ENCODE data around the gene TNKS2. TPM values are rescaled to one million over a fixed set of nuclear protein-coding genes. Genes with fewer than 3 reads are reported as not detected.
A peak's percentile ranks its signal among the peaks of the same experiment; 100 is the strongest.

Gene TNKS2
- total RNA-seq, 1 donor from 2014 or later: 53.4 TPM

DNA sequence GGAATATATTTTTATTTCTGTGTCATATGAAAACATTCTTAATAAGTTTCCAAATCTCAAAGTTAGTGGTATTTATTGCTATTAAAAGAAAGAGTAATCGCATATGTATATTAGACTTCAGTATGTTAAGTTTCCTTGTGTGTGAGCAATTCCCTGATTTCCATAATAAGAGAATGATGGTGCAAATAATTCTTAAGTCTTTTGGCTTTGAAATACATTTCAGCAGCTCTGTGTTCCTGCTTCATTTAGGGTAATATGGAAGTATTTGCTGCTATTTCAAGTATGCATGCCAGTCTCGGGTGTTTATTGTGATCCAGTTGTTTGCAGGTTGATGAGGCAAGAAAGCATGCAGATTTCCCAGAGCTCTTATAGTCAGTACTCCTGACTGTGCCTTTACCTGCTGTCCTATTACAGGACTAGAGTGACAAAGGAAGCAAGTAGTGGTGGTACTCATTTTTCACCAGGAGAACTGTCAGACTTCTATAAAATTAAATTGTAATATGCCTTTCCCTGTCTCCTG, 67.4 kb downstream of the TNKS2 start:
- no peaks in the 10 kb centered on the region for H3K27me3 ChIP-seq
- no peak overlapping the region for H2AFZ ChIP-seq (replicated peaks)
- H3K4me3 ChIP-seq: no peak overlapping the region
- no peaks in the 10 kb centered on the region for H3K27me3 Mint-ChIP-seq (ENCODE audit: insufficient read depth, low read depth)
- H3K4me1 ChIP-seq: no peaks in the 10 kb centered on the region
- peaks cover 35% of the 10 kb centered on the region for H3F3A ChIP-seq (ENCODE audit: low read depth)
- no peaks in the 10 kb centered on the region for H3K9me3 Mint-ChIP-seq
- no peak for DNase-seq (ENCODE audit: low spot score)
- H3K9ac ChIP-seq: no peak overlapping the region
- no peaks in the 10 kb centered on the region for H4K20me1 ChIP-seq (ENCODE audit: low read depth)
- H3K4me3 Mint-ChIP-seq: no peak overlapping the region
- TF ChIP-seq EZH2phosphoT487 (IDR thresholded peaks at IDR 0.05): no peak
- peaks cover 22% of the 10 kb centered on the region for H3K36me3 ChIP-seq
- peaks cover 12% of the 10 kb centered on the region for H3K4me1 Mint-ChIP-seq
- H3K27ac Mint-ChIP-seq: no peak overlapping the region
- H3K36me3 Mint-ChIP-seq: peaks cover 17% of the 10 kb centered on the region
- H3K27ac ChIP-seq: no peak overlapping the region
- H3K9me3 ChIP-seq (ENCODE audit: low read depth): no peaks in the 10 kb centered on the region
- H3K4me2 ChIP-seq: no peak overlapping the region
- no peaks in the 10 kb centered on the region for H3K79me2 ChIP-seq (ENCODE audit: low read depth)

DNA sequence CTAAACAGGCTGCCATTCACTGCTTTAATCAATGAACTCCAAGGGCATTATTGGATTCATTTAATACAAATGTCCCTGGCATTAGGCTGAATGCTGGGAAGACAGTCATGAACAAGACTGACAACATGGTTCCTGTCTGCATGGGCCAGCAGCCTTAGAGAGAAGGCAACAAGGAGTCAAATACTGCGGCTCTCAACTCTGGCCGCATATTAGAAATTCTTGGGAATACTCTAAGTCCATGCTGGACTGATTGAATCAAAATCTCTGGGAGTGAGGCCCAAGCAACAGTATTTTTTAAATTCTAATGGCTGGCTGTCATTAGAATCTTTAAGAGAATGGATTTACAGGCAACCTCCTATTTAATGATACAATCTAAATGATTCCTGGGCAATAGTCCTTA, 76.9 kb downstream of the TNKS2 start:
- Mint-ChIP-seq H3K36me3 (no peaks in the 10 kb centered on the region), H3K4me1 (peaks cover 20% of the 10 kb centered on the region), H3K9me3 (no peaks in the 10 kb centered on the region), H3K4me3 (no peak overlapping the region), H3K27me3 (ENCODE audit: insufficient read depth, low read depth) (peaks cover 6% of the 10 kb centered on the region), H3K27ac (no peak overlapping the region)
- TF ChIP-seq EZH2 (IDR thresholded peaks at IDR 0.05) (no peak), EZH2phosphoT487 (IDR thresholded peaks at IDR 0.05) (no peak)
- TF ChIP-seq, protein P1, sequence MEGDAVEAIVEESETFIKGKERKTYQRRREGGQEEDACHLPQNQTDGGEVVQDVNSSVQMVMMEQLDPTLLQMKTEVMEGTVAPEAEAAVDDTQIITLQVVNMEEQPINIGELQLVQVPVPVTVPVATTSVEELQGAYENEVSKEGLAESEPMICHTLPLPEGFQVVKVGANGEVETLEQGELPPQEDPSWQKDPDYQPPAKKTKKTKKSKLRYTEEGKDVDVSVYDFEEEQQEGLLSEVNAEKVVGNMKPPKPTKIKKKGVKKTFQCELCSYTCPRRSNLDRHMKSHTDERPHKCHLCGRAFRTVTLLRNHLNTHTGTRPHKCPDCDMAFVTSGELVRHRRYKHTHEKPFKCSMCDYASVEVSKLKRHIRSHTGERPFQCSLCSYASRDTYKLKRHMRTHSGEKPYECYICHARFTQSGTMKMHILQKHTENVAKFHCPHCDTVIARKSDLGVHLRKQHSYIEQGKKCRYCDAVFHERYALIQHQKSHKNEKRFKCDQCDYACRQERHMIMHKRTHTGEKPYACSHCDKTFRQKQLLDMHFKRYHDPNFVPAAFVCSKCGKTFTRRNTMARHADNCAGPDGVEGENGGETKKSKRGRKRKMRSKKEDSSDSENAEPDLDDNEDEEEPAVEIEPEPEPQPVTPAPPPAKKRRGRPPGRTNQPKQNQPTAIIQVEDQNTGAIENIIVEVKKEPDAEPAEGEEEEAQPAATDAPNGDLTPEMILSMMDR (IDR thresholded peaks at IDR 0.05): no peak
- peaks cover 7% of the 10 kb centered on the region for H4K20me1 ChIP-seq (ENCODE audit: low read depth)
- peaks cover 37% of the 10 kb centered on the region for H3F3A ChIP-seq (ENCODE audit: low read depth)
- no peak overlapping the region for H3K27ac ChIP-seq
- no peak overlapping the region for H3K9ac ChIP-seq
- H3K27me3 ChIP-seq: peaks cover 18% of the 10 kb centered on the region
- H2AFZ ChIP-seq (replicated peaks): no peak overlapping the region
- no peak overlapping the region for H3K4me3 ChIP-seq
- H3K4me2 ChIP-seq: no peak overlapping the region
- H3K4me1 ChIP-seq: peaks cover 21% of the 10 kb centered on the region
- no peaks in the 10 kb centered on the region for H3K79me2 ChIP-seq (ENCODE audit: low read depth)
- no peaks in the 10 kb centered on the region for H3K36me3 ChIP-seq
- DNase-seq (ENCODE audit: low spot score): no peak
- no peaks in the 10 kb centered on the region for H3K9me3 ChIP-seq (ENCODE audit: low read depth)

DNA sequence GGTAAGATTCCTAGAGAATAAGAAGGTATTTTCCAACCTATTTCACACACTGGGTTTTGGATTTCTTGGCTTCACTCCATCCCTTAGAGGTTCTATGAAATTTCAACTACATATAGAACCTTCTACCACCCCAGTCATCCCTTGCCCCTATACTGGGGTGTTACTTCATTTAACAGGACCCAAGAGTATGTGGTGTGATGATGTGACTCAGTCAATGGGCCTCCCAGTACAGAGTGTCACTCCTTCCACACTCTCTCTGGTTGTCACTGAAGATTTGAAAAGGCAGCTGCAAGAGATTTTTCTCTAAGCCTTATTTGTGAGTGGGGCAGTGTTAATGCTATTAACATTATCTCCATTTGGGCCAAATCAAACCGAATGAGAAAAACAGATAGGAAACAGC, 77.6 kb downstream of the TNKS2 start:
- Histone ChIP-seq H3K9me3 (ENCODE audit: low read depth) (no peaks in the 10 kb centered on the region), H3K79me2 (ENCODE audit: low read depth) (no peaks in the 10 kb centered on the region), H3F3A (ENCODE audit: low read depth) (peaks cover 44% of the 10 kb centered on the region), H3K36me3 (no peaks in the 10 kb centered on the region), H3K27me3 (peaks cover 19% of the 10 kb centered on the region), H3K4me2 (no peak overlapping the region), H3K4me3 (no peak overlapping the region), H4K20me1 (ENCODE audit: low read depth) (peaks cover 7% of the 10 kb centered on the region), H2AFZ (replicated peaks) (no peak overlapping the region), H3K9ac (no peak overlapping the region), H3K4me1 (peaks cover 27% of the 10 kb centered on the region), H3K27ac (no peak overlapping the region)
- Mint-ChIP-seq H3K36me3 (no peaks in the 10 kb centered on the region), H3K4me1 (peaks cover 26% of the 10 kb centered on the region), H3K27me3 (ENCODE audit: insufficient read depth, low read depth) (peaks cover 6% of the 10 kb centered on the region), H3K27ac (peak overlapping the region; percentile 69), H3K9me3 (no peaks in the 10 kb centered on the region), H3K4me3 (no peak overlapping the region)
- no peak for DNase-seq (ENCODE audit: low spot score)
- TF ChIP-seq EZH2phosphoT487 (IDR thresholded peaks at IDR 0.05) (no peak), EZH2 (IDR thresholded peaks at IDR 0.05) (no peak)
- TF ChIP-seq, protein P1 (IDR thresholded peaks at IDR 0.05): no peak

DNA sequence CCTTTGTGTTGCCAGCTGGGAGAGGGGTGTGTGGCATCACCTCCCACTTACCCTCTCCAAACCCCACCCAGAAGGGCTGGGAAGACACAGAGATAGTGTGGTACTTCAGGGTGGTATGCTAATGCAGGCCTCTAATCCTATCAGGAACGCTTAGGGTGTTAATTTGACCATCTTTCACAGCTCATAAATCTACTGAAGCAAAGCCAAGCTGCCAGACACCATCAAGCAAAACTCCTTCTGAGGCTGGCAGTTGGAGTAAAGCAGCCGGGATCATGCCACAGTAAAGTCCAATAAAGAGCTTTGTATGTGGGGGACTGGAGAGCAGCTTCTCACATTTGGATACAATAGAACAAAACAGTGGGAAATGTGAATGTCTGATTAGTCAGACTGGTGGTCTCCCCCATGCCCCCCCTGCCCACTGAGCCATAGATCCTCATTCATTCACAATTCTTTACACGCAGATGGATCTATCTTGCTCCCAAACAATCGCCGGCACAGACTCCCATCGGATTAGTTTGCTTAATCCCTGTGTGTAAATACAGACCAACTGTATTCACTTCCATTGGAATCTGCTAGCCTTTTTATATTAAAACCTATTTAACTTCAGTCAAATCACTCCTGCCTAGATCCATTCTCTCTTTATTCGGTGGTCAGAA, 81.4 kb downstream of the TNKS2 start:
- Histone ChIP-seq H3K27ac (peak overlapping the region; percentile 93), H3F3A (ENCODE audit: low read depth) (peaks cover 82% of the 10 kb centered on the region), H3K9ac (no peak overlapping the region), H3K27me3 (peaks cover 43% of the 10 kb centered on the region), H2AFZ (replicated peaks) (no peak overlapping the region), H3K4me1 (peaks cover 44% of the 10 kb centered on the region), H3K4me2 (peak overlapping the region; percentile 65), H3K4me3 (peak overlapping the region; percentile 18), H3K36me3 (no peaks in the 10 kb centered on the region), H3K79me2 (ENCODE audit: low read depth) (no peaks in the 10 kb centered on the region), H4K20me1 (ENCODE audit: low read depth) (peaks cover 7% of the 10 kb centered on the region), H3K9me3 (ENCODE audit: low read depth) (no peaks in the 10 kb centered on the region)
- peaks cover 7% of the 10 kb centered on the region for H3K27me3 Mint-ChIP-seq (ENCODE audit: insufficient read depth, low read depth)
- peaks cover 4% of the 10 kb centered on the region for H3K9me3 Mint-ChIP-seq
- H3K4me1 Mint-ChIP-seq: peaks cover 45% of the 10 kb centered on the region
- TF ChIP-seq, protein P1 (IDR thresholded peaks at IDR 0.05): no peak
- no peak for TF ChIP-seq EZH2 (IDR thresholded peaks at IDR 0.05)
- peak; percentile 100 for TF ChIP-seq EZH2phosphoT487 (IDR thresholded peaks at IDR 0.05)
- peak; percentile 93 for DNase-seq (ENCODE audit: low spot score)
- peak overlapping the region; percentile 60 for H3K4me3 Mint-ChIP-seq
- peak overlapping the region; percentile 88 for H3K27ac Mint-ChIP-seq
- no peaks in the 10 kb centered on the region for H3K36me3 Mint-ChIP-seq

Data from neural progenitor cell (in vitro differentiated cells).